Medulla oblongata (tissue), 1 donor: ENCODE data around the gene C1QTNF12.

ENCODE experiments used
- DNase-seq: peaks from one replicate; pipeline ENCODE4 v3.0.0-alpha.2; 2015; ENCODE audit errors: extremely low spot score

The C1QTNF12 gene, protein sequence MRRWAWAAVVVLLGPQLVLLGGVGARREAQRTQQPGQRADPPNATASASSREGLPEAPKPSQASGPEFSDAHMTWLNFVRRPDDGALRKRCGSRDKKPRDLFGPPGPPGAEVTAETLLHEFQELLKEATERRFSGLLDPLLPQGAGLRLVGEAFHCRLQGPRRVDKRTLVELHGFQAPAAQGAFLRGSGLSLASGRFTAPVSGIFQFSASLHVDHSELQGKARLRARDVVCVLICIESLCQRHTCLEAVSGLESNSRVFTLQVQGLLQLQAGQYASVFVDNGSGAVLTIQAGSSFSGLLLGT

DNA sequence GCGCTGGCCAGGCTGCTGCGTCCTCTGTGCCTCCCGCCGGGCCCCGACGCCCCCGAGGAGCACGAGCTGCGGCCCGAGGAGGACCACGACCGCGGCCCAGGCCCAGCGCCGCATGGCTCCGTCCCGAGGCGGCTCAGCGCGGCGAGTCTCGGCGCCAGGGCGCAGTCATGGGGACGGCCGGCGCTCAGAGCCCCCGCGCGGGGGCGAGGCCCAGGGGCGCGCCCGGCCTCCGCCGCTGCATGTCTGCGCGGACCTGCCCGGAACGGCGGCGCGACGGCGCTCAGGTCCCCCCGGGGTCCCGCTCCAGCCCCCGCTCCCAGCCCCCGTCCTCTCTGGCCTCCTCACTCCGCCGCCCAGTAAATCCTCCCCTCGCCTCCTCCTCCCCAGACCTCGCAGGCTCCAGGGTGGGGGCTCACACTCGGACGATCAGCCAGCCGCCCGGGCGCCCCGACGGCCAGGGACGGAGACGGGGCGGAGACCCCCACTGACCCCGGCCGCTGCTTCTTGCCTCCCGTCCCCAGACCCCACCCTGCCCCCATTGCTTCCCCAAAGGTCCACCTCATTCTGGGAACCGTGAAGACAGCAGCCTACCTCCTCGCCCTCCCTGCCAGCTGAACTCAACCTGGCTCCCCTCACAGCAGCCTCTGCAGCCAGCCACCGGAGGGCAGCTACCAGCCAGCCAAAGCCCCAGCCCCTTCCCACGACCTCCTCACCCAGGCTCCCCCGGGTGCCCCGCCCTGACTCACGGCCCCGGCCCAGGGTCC is at the start of gene C1QTNF12:
C1QTNF12 (minus strand) TSS at position 146 of the 764 bp plus-strand sequence; CDS start at position 114, 32 bp downstream.
- DNase-seq = no peak

DNA sequence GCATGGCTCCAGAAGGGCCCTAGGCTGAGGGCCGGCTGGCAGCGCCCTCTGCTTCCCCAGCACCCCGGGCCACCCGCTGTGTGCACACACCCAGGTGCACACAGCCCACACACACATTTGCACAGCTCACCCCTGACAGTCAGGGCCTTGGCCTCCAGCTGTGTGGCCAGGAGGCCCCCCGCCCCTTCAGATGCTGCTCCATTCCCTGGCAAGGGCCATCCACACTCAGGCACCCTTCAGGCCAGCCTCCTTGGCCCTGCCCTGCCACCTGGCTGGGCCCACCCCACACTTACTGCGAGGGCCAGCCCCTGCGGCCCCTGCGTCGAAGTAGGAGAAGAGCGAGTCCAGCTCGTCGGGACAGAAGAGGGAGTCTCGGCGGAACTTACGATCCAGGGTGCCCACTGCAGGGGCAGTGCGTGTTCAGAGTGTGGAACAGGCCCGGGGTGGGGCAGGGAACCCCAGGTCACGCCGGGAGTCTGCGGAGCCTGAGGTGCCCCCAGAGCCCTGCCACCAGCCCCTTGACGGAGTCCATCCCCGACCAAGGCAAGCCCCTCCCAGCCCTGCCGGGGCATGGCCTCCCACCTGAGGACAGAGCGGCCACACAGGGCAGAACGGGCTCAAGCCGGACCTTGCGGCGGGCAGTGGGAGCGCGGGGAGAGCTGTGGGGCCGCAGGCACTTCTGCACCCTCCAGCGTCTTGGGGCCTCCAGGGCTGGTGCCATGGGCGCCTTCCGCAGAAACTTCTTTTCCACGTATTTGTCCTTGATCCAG is 48.8 kb upstream of the C1QTNF12 start:
- no peak for DNase-seq

DNA sequence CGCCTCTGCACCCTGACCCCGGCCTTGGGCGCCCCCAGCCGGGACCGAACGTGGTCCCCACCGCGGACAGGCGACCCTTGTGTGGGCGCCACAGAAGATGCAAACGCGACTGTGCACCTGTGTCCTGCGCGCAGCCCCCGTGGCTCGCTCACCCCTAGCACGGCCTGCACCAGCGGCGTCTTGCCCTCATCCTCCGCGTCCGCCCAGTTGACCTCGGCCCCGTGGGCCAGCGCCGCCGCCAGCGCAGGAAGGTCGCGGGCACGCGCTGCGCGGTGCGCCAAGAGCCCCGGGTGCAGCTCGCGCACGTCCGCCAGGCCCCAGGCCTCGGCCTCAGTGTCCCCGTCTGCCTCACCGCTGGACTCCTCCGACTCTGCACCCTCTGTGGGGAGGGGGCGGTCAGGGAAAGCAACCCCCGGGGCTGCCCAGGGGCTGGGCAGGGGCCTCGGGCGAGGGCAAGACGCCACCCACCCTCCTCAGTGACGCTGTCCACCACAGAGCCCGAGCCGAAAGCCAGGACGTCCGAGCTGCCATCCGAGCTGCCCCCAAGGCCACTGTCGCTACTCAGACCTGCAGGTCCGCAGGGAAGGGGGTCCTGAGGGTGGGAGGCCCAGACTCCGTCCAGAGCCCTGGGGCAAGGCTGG is 47.8 kb upstream of the C1QTNF12 start:
- no peak for DNase-seq

DNA sequence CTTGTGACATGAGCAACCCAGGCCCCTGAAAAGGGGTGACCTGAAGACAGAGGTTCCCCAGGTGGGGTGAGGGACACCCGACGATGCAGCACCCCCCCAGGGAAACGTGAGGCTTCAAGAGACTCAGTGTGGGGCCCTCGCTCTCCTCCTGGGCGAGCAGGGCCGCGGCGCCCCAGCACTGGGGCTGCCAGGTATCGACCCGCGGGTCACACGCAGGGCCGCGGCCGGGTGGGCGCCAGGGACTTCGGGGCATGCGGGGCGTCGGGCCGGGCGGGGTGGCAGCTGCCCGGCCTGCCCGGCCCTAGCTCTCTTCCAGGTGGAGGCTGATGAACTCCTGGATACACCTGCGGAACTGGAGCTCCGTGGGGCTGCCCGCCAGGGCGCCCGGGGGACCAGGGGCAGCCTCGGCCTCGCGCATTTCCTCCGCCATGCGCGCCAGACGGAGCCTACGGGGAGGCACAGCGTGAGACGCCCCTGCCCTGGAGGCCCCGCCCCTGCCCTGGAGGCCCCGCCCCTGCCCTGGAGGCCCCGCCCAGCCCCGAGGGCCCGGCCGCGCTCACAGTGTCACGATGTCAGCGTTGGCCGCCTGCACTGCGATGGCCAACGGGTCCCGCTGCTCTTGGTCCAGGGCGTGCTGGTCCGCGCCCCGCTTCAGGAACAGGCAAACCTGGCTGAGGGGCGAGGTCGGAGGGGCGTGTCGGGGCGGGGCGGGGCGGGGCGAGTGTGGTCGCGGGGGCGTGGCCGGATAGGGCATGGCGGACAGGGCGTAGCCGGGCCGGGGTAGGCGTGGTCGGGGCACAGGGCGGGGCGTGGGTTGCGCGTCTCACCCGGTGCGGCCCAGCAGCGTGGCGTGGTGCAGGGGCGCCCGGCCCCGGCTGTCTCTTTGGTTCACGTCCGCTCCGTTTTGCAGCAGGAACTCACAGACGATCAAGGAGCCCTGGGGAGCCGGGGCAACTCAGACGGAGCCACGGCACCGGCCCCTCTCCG is 47.0 kb upstream of the C1QTNF12 start:
- no peak for DNase-seq

DNA sequence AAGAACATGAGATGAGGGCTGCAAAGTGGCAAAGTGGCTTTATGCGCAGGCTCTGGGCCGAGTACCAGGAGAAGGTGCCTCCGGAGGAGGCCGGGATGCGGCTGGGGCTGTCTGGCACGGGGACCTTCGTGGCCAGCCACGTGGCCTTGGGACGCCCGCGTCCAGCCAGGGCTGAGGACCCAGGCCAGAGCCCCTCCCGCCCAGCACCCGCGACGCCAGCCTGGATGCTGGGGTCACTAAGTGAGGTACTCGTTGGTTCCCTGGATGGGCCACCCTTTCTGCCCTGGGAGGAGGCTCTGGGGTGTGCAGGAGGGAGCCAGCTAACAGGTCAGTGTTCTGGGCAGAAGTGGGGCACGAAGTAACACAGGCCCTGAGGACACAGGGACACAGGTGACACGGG is 46.3 kb upstream of the C1QTNF12 start:
- no peak for DNase-seq

DNA sequence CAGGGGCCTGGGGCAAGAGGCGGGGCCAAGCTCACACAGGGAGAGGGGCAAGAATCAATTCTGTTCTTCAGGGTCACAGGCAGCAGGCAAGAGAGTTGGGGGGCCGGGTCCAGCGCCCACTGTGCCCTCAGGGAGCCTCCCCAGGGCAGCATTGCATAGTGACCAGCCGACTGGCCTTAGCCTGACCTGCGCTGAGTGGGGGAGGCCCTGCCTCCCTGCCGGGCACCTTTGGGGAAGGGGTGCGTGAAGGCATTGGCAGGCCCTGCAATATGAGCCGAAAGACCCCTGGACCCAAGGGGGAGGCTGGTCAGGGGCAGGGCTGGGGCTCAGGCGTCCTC is 45.9 kb upstream of the C1QTNF12 start:
- DNase-seq = no peak

DNA sequence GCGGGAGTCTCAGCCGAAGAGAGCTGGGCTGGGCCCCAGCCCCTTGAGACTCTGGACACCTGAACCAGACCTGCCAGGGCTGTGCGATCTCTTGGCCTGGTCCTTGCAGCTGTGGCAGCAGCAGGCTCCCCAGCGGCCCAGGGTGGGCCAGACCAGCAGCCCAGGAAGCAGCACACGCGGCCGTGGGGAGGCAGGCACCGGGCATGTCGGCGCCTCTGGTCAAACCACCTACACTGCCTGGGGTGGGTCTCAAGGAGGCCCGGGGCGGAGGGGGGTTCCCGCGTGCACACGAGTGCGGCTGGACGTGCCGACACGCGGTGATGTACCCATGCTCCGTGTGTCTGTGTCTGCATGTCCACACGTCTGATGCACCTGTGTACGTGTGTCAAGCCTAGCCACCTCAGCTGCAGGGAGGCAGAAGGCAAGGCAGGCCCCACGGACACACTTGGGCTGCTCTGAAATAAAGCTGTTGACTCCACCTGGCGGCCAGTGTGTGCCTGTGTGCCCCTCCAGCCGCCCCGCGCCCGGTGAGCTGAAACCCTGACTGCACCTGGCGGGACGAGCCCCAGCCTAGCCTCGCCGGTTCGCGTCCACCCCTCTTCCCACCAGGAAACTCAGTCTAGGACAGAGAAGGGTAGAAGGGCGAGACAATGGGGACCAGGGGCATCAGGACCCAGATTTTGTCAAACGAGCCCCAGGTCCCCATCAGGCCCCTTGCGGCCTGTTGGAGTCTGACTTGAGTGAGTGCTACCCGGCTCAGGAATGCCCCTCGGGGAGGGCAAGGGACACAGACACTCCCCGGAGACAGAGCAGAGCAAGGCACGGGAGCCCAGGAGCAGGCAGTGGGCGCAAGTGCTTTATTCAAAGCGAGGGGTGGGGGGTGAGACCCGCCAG is 45.3 kb upstream of the C1QTNF12 start:
- peak; percentile 31 for DNase-seq

DNA sequence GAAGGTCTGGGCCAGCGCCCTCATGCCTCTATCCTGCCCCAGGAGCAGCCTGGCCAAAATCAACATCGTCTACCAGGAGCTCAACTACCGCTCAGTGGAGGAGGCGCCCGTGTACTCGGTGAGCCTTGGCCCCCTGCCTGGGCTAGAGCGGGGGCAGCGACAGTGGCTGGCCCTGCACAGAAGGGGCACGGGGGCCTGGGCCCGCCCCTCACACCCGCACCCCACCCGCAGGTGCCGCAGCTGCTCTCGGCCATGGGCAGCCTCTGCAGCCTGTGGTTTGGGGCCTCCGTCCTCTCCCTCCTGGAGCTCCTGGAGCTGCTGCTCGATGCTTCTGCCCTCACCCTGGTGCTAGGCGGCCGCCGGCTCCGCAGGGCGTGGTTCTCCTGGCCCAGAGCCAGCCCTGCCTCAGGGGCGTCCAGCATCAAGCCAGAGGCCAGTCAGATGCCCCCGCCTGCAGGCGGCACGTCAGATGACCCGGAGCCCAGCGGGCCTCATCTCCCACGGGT is 44.6 kb upstream of the C1QTNF12 start:
- DNase-seq = no peak

DNA sequence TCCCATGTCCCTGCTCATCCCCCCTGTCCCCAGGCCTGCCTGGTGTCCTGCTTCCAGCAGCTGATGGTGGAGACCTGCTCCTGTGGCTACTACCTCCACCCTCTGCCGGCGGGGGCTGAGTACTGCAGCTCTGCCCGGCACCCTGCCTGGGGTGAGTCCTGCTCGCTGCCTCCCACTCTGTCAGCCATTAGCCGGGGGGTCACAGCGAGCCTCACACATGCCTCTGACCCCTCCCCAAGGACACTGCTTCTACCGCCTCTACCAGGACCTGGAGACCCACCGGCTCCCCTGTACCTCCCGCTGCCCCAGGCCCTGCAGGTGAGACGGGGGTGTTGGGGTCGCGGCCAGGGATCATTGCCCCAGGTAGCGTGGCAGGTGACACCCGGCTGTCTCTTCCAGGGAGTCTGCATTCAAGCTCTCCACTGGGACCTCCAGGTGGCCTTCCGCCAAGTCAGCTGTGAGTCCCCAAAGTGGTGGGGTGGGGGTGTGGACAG is 43.8 kb upstream of the C1QTNF12 start:
- no peak for DNase-seq

DNA sequence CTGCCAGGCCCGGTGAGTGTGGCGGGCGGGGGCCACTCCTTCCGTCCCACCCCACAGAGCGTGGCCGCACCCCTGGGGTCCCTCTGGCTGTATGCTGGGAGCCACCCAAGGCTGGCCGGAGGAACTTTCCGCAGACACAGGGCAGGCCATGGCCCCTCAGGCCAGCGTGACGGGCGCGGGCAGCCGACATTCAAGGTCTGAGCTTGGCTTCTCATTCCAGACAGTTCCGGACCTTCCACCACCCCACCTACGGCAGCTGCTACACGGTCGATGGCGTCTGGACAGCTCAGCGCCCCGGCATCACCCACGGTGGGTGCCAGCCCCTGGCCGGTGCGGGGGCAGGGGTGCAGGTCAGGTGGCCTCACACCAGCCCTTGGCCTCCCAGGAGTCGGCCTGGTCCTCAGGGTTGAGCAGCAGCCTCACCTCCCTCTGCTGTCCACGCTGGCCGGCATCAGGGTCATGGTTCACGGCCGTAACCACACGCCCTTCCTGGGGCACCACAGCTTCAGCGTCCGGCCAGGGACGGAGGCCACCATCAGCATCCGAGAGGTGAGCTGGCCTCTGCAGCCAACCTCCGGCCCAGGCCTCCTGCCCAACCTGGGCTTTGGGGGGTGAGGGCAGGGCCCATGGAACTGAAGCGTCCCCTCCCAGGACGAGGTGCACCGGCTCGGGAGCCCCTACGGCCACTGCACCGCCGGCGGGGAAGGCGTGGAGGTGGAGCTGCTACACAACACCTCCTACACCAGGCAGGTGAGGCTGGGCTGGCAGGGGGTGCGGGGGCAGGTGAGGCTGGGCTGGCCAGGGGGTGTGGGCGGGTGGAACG is 41.0 kb upstream of the C1QTNF12 start:
- DNase-seq = no peak

DNA sequence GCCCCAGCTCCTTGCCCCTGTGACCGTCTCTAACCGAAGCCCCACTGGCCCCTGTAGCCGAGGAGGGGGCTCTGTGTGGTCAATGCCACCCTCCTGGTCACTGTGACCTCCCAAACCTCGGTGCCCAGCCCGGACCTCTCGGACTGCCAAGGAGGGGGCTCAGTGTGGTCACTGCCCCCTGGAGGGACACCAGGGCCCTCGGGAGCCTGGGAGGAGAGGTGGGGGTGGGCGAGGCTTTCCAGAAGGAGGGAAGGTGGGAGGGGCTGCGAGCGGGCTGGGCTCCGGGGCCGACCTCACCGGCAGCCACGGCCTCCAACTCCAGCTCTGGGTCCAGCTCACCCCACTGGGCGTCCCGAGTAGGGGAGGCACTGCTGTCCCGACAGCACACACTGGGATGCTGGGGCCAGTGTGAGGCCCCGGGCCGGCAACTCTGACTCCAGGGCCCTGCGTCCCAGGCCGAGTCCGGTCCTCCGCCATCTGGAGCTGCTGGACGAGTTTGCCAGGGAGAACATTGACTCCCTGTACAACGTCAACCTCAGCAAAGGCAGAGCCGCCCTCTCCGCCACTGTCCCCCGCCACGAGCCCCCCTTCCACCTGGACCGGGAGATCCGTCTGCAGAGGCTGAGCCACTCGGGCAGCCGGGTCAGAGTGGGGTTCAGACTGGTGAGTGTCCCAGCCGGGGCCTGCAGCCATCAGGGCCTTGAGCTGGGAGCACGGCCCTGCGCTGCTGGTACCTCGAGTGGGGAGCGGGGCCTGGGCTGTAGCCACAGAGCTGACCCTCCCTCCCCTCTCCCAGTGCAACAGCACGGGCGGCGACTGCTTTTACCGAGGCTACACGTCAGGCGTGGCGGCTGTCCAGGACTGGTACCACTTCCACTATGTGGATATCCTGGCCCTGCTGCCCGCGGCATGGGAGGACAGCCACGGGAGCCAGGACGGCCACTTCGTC is 40.1 kb upstream of the C1QTNF12 start:
- no peak for DNase-seq

DNA sequence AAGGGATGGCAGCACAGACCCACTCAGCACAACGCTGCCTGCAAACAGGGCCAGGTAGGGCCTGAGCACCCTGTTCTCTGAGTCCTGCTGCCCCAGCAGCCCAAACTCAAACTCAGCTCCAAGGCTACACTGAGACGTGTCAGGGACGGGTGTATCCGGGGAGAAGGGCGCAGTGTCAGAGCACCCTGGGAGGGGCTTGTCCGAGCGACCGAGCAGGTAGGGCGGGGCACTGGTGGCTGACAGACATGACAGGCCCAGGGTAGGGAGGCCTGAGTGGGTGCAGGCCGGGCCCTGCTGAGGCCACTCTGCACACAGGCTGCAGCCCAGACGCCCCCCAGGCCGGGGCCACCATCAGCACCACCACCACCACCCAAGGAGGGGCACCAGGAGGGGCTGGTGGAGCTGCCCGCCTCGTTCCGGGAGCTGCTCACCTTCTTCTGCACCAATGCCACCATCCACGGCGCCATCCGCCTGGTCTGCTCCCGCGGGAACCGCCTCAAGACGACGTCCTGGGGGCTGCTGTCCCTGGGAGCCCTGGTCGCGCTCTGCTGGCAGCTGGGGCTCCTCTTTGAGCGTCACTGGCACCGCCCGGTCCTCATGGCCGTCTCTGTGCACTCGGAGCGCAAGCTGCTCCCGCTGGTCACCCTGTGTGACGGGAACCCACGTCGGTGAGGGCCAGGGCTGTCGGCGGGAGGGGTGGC is 39.2 kb upstream of the C1QTNF12 start:
- DNase-seq = no peak

DNA sequence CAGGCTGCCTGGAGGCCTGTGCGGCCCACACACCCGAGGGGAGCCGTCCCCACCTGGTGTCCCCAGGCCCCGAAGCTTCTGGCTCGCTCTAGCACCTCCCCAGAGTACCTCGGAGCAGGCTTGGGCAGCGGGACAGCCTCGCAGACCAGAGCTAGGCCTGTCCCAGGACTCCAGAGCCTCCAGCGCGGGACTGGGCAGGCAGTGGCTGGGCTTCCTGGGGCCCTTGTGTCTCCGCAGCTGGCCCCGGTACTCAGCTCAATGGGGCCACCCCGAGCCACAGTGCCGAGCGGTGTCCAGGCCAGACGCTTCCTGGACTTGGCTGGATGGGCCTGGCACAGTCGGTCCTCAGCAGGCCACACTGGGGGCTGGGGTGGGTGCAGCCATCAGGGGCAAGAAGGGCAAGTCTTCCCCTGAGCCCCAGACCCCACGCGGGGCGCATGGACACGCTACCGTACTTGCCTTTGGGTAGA is 38.6 kb upstream of the C1QTNF12 start:
- no peak for DNase-seq

DNA sequence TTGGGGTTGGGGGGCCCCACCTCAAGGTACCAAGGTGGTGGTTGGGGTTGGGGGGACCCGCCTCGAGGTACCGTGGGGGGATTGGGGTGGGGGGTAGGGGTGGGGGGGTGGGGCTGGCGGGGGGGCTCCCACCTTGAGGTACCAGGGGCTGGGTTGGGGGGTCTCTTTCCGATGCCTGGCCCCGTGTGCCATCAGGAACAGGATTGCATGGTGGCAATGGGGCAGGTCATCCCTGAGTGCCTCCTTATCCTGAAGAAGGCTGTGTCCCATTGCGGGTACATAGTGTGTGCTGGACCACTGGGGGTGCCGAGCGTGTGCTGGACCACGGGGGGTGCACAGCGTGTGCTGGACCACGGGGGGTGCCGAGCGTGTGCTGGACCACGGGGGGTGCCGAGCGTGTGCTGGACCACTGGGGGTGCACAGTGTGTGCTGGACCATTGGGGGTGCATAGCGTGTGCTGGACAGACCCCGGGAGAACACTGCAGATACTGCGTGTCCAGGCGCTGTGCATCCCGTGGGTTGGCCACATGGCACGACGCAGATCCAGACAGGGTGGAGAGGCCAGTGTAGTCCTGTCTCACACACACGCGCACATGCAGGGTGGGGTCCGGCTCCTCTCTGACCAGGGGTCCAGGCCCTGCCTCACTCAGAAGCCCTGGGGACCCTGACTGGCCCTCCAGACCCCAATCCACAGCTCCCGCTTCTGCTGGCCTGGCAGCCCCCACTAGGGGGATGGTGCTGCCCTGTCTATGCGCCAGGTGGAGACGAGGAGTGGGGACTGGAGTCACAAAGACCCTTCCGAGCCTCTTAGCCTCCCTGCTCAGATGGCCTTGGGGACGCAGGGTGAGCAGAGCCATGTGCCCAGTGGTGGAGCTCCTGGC is 37.9 kb upstream of the C1QTNF12 start:
- no peak for DNase-seq

DNA sequence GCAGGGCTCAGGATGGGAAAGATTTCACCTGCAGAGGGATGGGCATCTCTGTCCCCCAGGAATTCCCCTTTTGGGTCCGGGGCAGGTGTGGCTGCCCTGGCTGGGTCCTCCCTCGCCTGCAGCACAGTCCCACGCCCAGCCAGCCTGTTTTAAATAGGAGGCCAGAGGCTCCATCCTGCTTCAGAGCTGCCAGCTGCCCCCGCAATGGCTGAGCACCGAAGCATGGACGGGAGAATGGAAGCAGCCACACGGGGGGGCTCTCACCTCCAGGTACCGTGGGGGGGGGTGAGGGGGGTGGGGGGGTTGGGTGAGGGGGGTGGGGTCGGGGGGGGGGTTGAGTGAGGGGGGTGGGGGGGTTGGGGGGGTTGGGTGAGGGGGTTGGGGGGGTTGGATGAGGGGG is 37.3 kb upstream of the C1QTNF12 start:
- DNase-seq = no peak

DNA sequence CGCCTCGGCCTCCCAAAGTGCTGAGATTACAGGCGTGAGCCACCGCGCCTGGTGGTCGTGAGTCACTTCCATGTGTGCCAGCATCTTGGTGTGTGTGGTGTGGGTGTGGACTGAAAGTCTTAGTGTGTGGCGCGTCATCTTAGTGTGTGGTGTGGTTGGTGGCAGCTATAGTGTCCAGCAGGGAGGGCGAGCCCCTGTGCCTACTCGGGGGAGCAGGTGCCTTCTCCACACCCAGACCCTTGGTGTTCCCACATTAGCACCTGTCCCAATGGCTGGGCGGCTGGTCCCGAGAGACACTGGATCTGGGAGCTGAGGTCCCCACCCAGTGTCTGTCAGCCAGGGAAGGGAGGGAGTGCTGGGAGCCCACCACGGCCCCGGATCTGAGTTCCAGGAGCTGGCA is 36.5 kb upstream of the C1QTNF12 start:
- DNase-seq = no peak
